ENCODE results near the gene ABCA2. TPM values are rescaled to one million over a fixed set of nuclear protein-coding genes. Genes with fewer than 3 reads are reported as not detected.

The ABCA2 gene
- polyA plus RNA-seq, 1 donor (not counting 4 experiments of a cell fraction or from before 2014, with no cell fraction given), result 1.3 TPM

GRCh38 chr9:136969150-136969549 lies 58.9 kb downstream of the ABCA2 start:
- peaks cover 6% of the 10 kb centered on the region for H3K4me1 ChIP-seq (ENCODE audit: control insufficient read depth, extremely low read depth, insufficient read depth, low read length)
- FAIRE-seq, result no peak
- H3K9me1 ChIP-seq (ENCODE audit: control insufficient read depth, extremely low read depth, insufficient read depth, low read length), result no peaks in the 10 kb centered on the region
- no peaks in the 10 kb centered on the region for H4K20me1 ChIP-seq (ENCODE audit: control insufficient read depth, extremely low read depth, insufficient read depth, low read length)
- no peaks in the 10 kb centered on the region for H3K9me3 ChIP-seq (ENCODE audit: control insufficient read depth, low read depth, low read length)
- no peak overlapping the region for H3K9ac ChIP-seq (ENCODE audit: control insufficient read depth, extremely low read depth, insufficient read depth, low read length)
- H3K4me3 ChIP-seq (ENCODE audit: control insufficient read depth in 2 of 3, extremely low read depth in 1 of 3, insufficient read depth in 2 of 3, low read depth in 1 of 3, low read length in 3 of 3), result no peak overlapping the region
- no peak overlapping the region for H2AFZ ChIP-seq (ENCODE audit: control insufficient read depth, low read length)
- dilution Hi-C loops (cut with MboI; ENCODE audit: extremely low pct_ligation_motif_present, low sequenced_read_pairs), result no loop called here
- H3K27me3 ChIP-seq (ENCODE audit: control insufficient read depth, extremely low read depth, insufficient read depth, low read length), result no peaks in the 10 kb centered on the region
- H3K27ac ChIP-seq (ENCODE audit: control insufficient read depth, insufficient read depth, low read length), result no peak overlapping the region
- no peaks in the 10 kb centered on the region for H3K36me3 ChIP-seq (ENCODE audit: control insufficient read depth in 2 of 2, extremely low read depth in 1 of 2, insufficient read depth in 2 of 2, low read length in 2 of 2)
- no peak for DNase-seq (ENCODE audit: low read depth, low spot score)
- TF ChIP-seq CTCF (optimal IDR thresholded peaks at IDR 0.05 in 1 of 3, IDR thresholded peaks at IDR 0.05 in 1 of 3, conservative IDR thresholded peaks at IDR 0.05 in 1 of 3; ENCODE audit: extremely low read depth in 1 of 3, insufficient read depth in 2 of 3, low read length in 3 of 3) (no peak), EZH2 (IDR thresholded peaks at IDR 0.05; ENCODE audit: low read length) (no peak)
- H3K4me2 ChIP-seq (ENCODE audit: control insufficient read depth, extremely low read depth, insufficient read depth, low read depth, low read length), result no peak overlapping the region
- no peaks in the 10 kb centered on the region for H3K79me2 ChIP-seq (ENCODE audit: control insufficient read depth, insufficient read depth, low read length)

- Histone ChIP-seq H3K79me2 (ENCODE audit: control insufficient read depth, insufficient read depth, low read length) (no peaks in the 10 kb centered on the region), H3K9me1 (ENCODE audit: control insufficient read depth, extremely low read depth, insufficient read depth, low read length) (no peaks in the 10 kb centered on the region), H3K9me3 (ENCODE audit: control insufficient read depth, low read depth, low read length) (no peaks in the 10 kb centered on the region), H3K36me3 (ENCODE audit: control insufficient read depth in 2 of 2, extremely low read depth in 1 of 2, insufficient read depth in 2 of 2, low read length in 2 of 2) (no peaks in the 10 kb centered on the region), H3K4me3 (ENCODE audit: control insufficient read depth in 2 of 3, extremely low read depth in 1 of 3, insufficient read depth in 2 of 3, low read depth in 1 of 3, low read length in 3 of 3) (no peak overlapping the region), H2AFZ (ENCODE audit: control insufficient read depth, low read length) (no peak overlapping the region), H3K4me1 (ENCODE audit: control insufficient read depth, extremely low read depth, insufficient read depth, low read length) (peaks cover 8% of the 10 kb centered on the region), H3K27ac (ENCODE audit: control insufficient read depth, insufficient read depth, low read length) (no peak overlapping the region), H3K9ac (ENCODE audit: control insufficient read depth, extremely low read depth, insufficient read depth, low read length) (no peak overlapping the region), H3K27me3 (ENCODE audit: control insufficient read depth, extremely low read depth, insufficient read depth, low read length) (no peaks in the 10 kb centered on the region), H4K20me1 (ENCODE audit: control insufficient read depth, extremely low read depth, insufficient read depth, low read length) (no peaks in the 10 kb centered on the region), H3K4me2 (ENCODE audit: control insufficient read depth, extremely low read depth, insufficient read depth, low read depth, low read length) (no peak overlapping the region)
- TF ChIP-seq CTCF (optimal IDR thresholded peaks at IDR 0.05 in 1 of 3, IDR thresholded peaks at IDR 0.05 in 1 of 3, conservative IDR thresholded peaks at IDR 0.05 in 1 of 3; ENCODE audit: extremely low read depth in 1 of 3, insufficient read depth in 2 of 3, low read length in 3 of 3) (no peak), EZH2 (IDR thresholded peaks at IDR 0.05; ENCODE audit: low read length) (no peak)
- no peak for FAIRE-seq
- dilution Hi-C loops (cut with MboI; ENCODE audit: extremely low pct_ligation_motif_present, low sequenced_read_pairs), result no loop called here
- no peak for DNase-seq (ENCODE audit: low read depth, low spot score)
Measured at GRCh38 chr9:136968333-136969127, 59.5 kb downstream of the ABCA2 start.

All from keratinocyte (primary cell).